BE2C (cell line): ENCODE data around the gene PGRMC1.

ENCODE experiments used
- DNase-seq: peaks from one replicate; pipeline ENCODE4 v3.0.0-alpha.2; 2020
- H3K27me3 ChIP-seq: fragments of 250-450 bp; sonication (Bioruptor Pico); 2 replicates; pipeline ENCODE4 v1.5.1; 2020; ENCODE audit warnings: mild to moderate bottlenecking
- H3K36me3 ChIP-seq: fragments of 250-450 bp; sonication (Bioruptor Pico); 2 replicates; pipeline ENCODE4 v1.5.1; 2020; ENCODE audit warnings: mild to moderate bottlenecking
- H3K4me1 ChIP-seq: fragments of 250-450 bp; sonication (Bioruptor Pico); 2 replicates; pipeline ENCODE4 v1.5.1; 2020
- H3K4me3 ChIP-seq: 2 replicates; pipeline ENCODE4 v1.5.1; 2011; ENCODE audit warnings: low read depth, low read length
- H3K9me3 ChIP-seq: fragments of 250-450 bp; sonication (Bioruptor Pico); 2 replicates; pipeline ENCODE4 v1.5.1; 2020
- CTCF ChIP-seq: IDR thresholded peaks from 2 replicates; pipeline ENCODE4 v1.5.1; 2012; ENCODE audit warnings: mild to moderate bottlenecking, low read depth, low read length

The PGRMC1 gene

GRCh38 chrX:119292445-119292844 lies 56.4 kb downstream of the PGRMC1 start:
- H3K4me1 ChIP-seq = no peaks in the 10 kb centered on the region
- H3K4me3 ChIP-seq = no peak overlapping the region
- H3K36me3 ChIP-seq = no peaks in the 10 kb centered on the region
- no peaks in the 10 kb centered on the region for H3K9me3 ChIP-seq
- no peaks in the 10 kb centered on the region for H3K27me3 ChIP-seq
- DNase-seq = no peak
- TF ChIP-seq CTCF = no peak
